Natural killer cell (primary cell): Measurements from ENCODE around the gene CCDC91. TPM values are rescaled to one million over a fixed set of nuclear protein-coding genes. Genes with fewer than 3 reads are reported as not detected.
"Not testable (repeated sequence)": the region's sequence is repeated elsewhere in the genome, so short reads cannot be mapped to it uniquely, and the experiment has no call there.

Experiments used
- ATAC-seq, 3 donors: fragments of 150-1000 bp in 2 of 3; fragments of 200-7000 bp in 1 of 3; cut with Tn5 transposase; 1 replicate in 1 of 3; 2 replicates in 2 of 3; pipeline ENCODE4 v1.10.0; 2021; ENCODE audit warnings: mild to moderate bottlenecking in 2 of 3, moderate library complexity in 2 of 3
- DNase-seq, 2 donors: peaks; one replicate each; pipeline versions ENCODE4 v3.0.0 to v3.0.0-alpha.2; 2013 to 2021; ENCODE audit warnings: mixed read lengths in 1 of 2
- H3K27ac ChIP-seq: one replicate; pipeline ENCODE4 v1.5.1; 2013; ENCODE audit warnings: mild to moderate bottlenecking, low read length
- H3K27me3 ChIP-seq: one replicate; pipeline ENCODE4 v1.6.1; 2013; ENCODE audit warnings: low read length; ENCODE audit not compliant: control insufficient read depth, insufficient read depth
- H3K36me3 ChIP-seq: one replicate; pipeline ENCODE4 v1.6.1; 2013; ENCODE audit warnings: low read length; ENCODE audit not compliant: control insufficient read depth, insufficient read depth
- H3K4me1 ChIP-seq: one replicate; pipeline ENCODE4 v1.6.1; 2013; ENCODE audit warnings: low read length; ENCODE audit not compliant: control insufficient read depth, insufficient read depth
- H3K4me3 ChIP-seq: one replicate; pipeline ENCODE4 v1.5.1; 2013; ENCODE audit warnings: low read length
- H3K9me3 ChIP-seq: one replicate; pipeline ENCODE4 v1.6.1; 2013; ENCODE audit warnings: low read length; ENCODE audit not compliant: control insufficient read depth, insufficient read depth
- H3K27ac Mint-ChIP-seq, 2 donors: one replicate each; pipeline ENCODE4 v1.8.0; 2022; ENCODE audit warnings: mild to moderate bottlenecking in 2 of 2, mixed read lengths in 2 of 2, moderate library complexity in 1 of 2
- H3K27me3 Mint-ChIP-seq, 2 donors: one replicate each; pipeline ENCODE4 v1.8.0; 2022; ENCODE audit warnings: low read depth in 2 of 2, mixed read lengths in 2 of 2
- H3K36me3 Mint-ChIP-seq: one replicate; pipeline ENCODE4 v1.8.0; 2022; ENCODE audit warnings: mixed read lengths
- H3K4me1 Mint-ChIP-seq, 2 donors: one replicate each; pipeline ENCODE4 v1.8.0; 2022; ENCODE audit warnings: mixed read lengths in 2 of 2
- H3K4me3 Mint-ChIP-seq: one replicate; pipeline ENCODE4 v1.8.0; 2022; ENCODE audit warnings: mild to moderate bottlenecking, moderate library complexity, mixed read lengths
- H3K9me3 Mint-ChIP-seq, 2 donors: one replicate each; pipeline ENCODE4 v1.8.0; 2022; ENCODE audit warnings: mixed read lengths in 2 of 2
- WGBS: methylation state at CpG from one replicate; pipeline ENCODE4 v1.1.7; 2013; ENCODE audit warnings: missing lambda C conversion rate; ENCODE audit not compliant: insufficient coverage; 5-methylcytosine and 5-hydroxymethylcytosine counted together
- intact Hi-C: fragments of 100-400 bp; cut with micrococcal nuclease; formaldehyde crosslinking; loops from one replicate; pipeline ENCODE4 v1.14.2; 2022
- total RNA-seq, 4 donors: library from RNA; stranded (reverse); fragments of 120-200 nt in 1 of 4; gene quantifications; one replicate each; pipeline versions ENCODE4 v1.2.3 to v1.2.4, GENCODE V29; 2013 to 2022
- TF ChIP-seq, protein P1 (sequence below): fragments of 200-600 bp; IDR thresholded peaks from one replicate; pipeline ENCODE4 v1.8.0; 2022; ENCODE audit warnings: antibody characterized with exemption

CCDC91 gene
- total RNA-seq, 3 donors from 2014 or later (not counting 1 experiment from before 2014, with no cell fraction given): 48.8 to 65.8 (median 60.2) TPM

DNA sequence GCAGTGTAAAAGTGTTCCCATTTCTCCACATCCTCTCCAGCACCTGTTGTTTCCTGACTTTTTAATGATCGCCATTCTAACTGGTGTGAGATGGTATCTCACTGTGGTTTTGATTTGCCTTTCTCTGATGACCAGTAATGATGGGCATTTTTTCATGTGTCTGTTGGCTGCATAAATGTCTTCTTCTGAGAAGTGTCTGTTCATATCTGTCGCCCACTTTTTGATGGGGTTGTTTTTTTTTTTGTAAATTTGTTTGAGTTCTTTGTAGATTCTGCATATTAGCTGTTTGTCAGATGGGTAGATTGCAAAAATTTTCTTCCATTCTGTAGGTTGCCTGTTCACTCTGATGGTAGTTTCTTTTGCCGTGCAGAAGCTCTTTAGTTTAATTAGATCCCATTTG lies 140.0 kb downstream of the CCDC91 start:
- H3K4me1 ChIP-seq, H3K4me3 Mint-ChIP-seq, H3K27me3 Mint-ChIP-seq, intact Hi-C loops, DNase-seq, H3K36me3 Mint-ChIP-seq, ATAC-seq, H3K27me3 ChIP-seq, H3K9me3 ChIP-seq, H3K27ac ChIP-seq, H3K4me3 ChIP-seq, H3K9me3 Mint-ChIP-seq, H3K36me3 ChIP-seq, H3K27ac Mint-ChIP-seq: not testable (repeated sequence)
- 79% methylated on average over 2 of the region's 3 CpGs for WGBS
- H3K4me1 Mint-ChIP-seq: peaks cover 0 to 11% of the 10 kb centered on the region in 2 donors

DNA sequence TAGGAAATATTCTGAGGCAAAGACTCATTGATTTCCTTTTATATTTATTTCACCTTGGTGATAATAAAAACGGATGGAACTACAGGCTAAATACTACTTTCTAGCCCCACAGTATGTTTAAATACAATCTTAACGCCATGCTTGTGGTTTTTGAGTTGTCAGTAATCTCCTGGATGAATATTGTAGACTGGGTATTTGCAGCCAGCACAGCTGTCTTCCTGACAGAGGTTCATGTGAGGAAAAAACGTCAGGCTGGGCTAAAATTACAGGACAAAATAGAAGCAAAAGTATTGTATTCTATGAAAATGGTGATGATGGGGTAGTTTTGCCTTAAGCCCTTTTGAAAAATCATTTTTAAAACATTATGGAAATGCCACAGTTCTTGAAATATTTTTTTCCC lies 140.9 kb downstream of the CCDC91 start:
- peaks cover 0 to 2% of the 10 kb centered on the region in 2 donors for H3K9me3 Mint-ChIP-seq

DNA sequence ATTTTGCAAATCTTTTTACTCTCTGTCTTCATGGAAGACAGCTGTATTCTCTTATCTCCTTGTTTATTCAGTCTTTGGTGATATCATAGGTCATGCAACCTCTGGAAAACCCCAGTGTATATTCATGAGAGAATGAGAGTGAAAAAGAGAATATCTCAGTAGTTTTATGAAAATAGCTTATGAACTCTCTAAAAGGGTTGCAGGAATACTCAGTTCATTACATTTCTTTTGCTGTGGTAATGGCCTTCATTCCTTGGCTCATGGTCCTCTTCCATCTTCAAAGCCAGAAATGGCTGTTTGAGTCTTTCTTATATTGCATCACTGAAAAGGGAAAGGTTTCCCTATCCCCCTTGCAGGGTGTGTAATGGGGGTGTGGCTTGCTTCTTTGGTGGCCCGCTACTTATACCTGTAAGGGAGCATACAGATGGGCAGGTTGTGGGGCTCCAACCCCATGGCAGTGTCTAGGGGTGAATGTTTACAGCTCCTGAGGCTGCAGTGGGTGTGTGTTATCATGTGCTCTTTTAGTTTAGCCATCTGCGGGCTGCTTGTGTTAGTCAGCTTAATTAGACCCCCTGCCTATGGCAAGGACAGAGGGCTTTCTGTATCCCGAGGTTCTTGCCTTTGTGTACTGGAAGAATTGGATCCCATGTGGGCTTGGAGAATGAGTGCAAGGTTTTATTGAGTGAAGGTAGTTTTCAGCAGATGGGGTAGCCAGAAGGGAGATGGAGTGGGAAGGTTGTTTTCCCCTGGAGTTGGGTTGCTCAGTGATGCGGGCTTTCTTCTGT lies 150.2 kb downstream of the CCDC91 start:
- Mint-ChIP-seq H3K4me1 (peaks cover 0 to 8% of the 10 kb centered on the region in 2 donors), H3K27me3 (no peaks in the 10 kb centered on the region), H3K27ac (no peak overlapping the region), H3K36me3 (no peaks in the 10 kb centered on the region), H3K4me3 (no peak overlapping the region), H3K9me3 (no peaks in the 10 kb centered on the region)
- Histone ChIP-seq H3K4me3 (no peak overlapping the region), H3K27me3 (no peaks in the 10 kb centered on the region), H3K4me1 (no peaks in the 10 kb centered on the region), H3K9me3 (no peaks in the 10 kb centered on the region), H3K36me3 (peaks cover 3% of the 10 kb centered on the region), H3K27ac (no peak overlapping the region)
- TF ChIP-seq, protein P1, sequence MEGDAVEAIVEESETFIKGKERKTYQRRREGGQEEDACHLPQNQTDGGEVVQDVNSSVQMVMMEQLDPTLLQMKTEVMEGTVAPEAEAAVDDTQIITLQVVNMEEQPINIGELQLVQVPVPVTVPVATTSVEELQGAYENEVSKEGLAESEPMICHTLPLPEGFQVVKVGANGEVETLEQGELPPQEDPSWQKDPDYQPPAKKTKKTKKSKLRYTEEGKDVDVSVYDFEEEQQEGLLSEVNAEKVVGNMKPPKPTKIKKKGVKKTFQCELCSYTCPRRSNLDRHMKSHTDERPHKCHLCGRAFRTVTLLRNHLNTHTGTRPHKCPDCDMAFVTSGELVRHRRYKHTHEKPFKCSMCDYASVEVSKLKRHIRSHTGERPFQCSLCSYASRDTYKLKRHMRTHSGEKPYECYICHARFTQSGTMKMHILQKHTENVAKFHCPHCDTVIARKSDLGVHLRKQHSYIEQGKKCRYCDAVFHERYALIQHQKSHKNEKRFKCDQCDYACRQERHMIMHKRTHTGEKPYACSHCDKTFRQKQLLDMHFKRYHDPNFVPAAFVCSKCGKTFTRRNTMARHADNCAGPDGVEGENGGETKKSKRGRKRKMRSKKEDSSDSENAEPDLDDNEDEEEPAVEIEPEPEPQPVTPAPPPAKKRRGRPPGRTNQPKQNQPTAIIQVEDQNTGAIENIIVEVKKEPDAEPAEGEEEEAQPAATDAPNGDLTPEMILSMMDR: no peak
- WGBS: 89% methylated on average over 4 of the region's 4 CpGs
- ATAC-seq (no peak), DNase-seq (no peak)
- intact Hi-C loops: no loop called here

More for the DNA sequence above, 140.9 kb downstream of the CCDC91 start:
- H3K27ac Mint-ChIP-seq: no peak overlapping the region
- peaks cover 10% of the 10 kb centered on the region for H3K36me3 Mint-ChIP-seq
- ATAC-seq (no peak), DNase-seq (no peak)
- Histone ChIP-seq H3K27me3 (no peaks in the 10 kb centered on the region), H3K4me1 (no peaks in the 10 kb centered on the region), H3K36me3 (no peaks in the 10 kb centered on the region), H3K9me3 (no peaks in the 10 kb centered on the region), H3K4me3 (no peak overlapping the region), H3K27ac (no peak overlapping the region)
- no peaks in the 10 kb centered on the region for H3K27me3 Mint-ChIP-seq
- H3K4me1 Mint-ChIP-seq: peaks cover 0 to 11% of the 10 kb centered on the region in 2 donors
- 49% methylated on average over 2 of the region's 3 CpGs for WGBS
- TF ChIP-seq, protein P1: no peak
- intact Hi-C loops: no loop called here
- no peak overlapping the region for H3K4me3 Mint-ChIP-seq

DNA sequence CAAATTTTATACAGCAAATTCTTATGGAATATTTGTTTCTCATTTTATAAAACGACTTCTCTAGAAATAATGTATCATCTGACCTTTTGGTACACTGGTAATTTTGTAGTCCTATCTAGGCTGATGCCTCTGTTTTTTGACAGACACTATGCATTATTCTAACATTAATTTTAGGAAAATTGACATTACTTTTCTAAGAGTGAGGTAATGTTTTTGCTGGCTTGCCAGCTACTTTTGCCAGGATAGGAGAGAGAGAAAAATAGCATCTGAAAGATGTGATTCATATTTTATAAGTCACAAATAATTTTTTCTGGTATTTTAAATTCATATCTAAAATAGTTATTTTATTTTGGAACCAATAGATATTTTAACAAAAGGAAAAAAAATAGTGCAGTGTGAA lies 153.5 kb downstream of the CCDC91 start:
- H3K4me3 Mint-ChIP-seq: no peak overlapping the region
- no peaks in the 10 kb centered on the region for H3K9me3 Mint-ChIP-seq
- H3K9me3 ChIP-seq: no peaks in the 10 kb centered on the region
- H3K4me1 Mint-ChIP-seq: peaks cover 8% of the 10 kb centered on the region in 2 donors
- peaks cover 3% of the 10 kb centered on the region for H3K36me3 ChIP-seq
- no peak overlapping the region for H3K4me3 ChIP-seq
- no peaks in the 10 kb centered on the region for H3K27me3 ChIP-seq
- WGBS: no CpG with 5 or more reads among the region's 1 CpG
- H3K27ac Mint-ChIP-seq: no peak overlapping the region
- H3K27ac ChIP-seq: no peak overlapping the region
- H3K36me3 Mint-ChIP-seq: no peaks in the 10 kb centered on the region
- H3K4me1 ChIP-seq: no peaks in the 10 kb centered on the region
- no peak for ATAC-seq
- DNase-seq: no peak
- no peaks in the 10 kb centered on the region for H3K27me3 Mint-ChIP-seq
- TF ChIP-seq, protein P1: no peak
- intact Hi-C loops: no loop called here
